ENCODE data around the gene TMEM156.

DNA sequence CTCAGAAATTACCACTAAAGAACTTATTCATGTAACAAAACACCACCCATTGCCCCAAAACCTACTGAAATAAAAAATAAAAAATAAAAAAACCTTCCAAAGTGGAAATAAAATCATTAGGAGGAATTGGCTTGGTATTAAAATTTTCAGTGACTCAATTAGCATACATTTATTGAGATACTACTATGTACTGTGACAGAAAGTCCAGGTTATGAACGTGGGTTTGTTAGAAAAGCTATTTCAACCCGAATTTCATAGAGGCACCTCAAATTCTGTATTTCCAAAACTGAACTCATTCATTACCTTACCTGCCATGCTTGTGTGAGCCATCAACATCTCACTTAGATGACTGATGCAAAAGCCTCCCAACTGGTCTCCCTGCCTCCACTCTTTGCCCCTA lies 46.6 kb upstream of the TMEM156 start:
- TF ChIP-seq, protein P1, sequence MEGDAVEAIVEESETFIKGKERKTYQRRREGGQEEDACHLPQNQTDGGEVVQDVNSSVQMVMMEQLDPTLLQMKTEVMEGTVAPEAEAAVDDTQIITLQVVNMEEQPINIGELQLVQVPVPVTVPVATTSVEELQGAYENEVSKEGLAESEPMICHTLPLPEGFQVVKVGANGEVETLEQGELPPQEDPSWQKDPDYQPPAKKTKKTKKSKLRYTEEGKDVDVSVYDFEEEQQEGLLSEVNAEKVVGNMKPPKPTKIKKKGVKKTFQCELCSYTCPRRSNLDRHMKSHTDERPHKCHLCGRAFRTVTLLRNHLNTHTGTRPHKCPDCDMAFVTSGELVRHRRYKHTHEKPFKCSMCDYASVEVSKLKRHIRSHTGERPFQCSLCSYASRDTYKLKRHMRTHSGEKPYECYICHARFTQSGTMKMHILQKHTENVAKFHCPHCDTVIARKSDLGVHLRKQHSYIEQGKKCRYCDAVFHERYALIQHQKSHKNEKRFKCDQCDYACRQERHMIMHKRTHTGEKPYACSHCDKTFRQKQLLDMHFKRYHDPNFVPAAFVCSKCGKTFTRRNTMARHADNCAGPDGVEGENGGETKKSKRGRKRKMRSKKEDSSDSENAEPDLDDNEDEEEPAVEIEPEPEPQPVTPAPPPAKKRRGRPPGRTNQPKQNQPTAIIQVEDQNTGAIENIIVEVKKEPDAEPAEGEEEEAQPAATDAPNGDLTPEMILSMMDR (IDR thresholded peaks at IDR 0.05): no peak
- TF ChIP-seq POLR2A (IDR thresholded peaks at IDR 0.05): no peak
- no peak for TF ChIP-seq EP300 (IDR thresholded peaks at IDR 0.05)
